ENCODE measurements around the gene PTPRD. TPM values are rescaled to one million over a fixed set of nuclear protein-coding genes. Genes with fewer than 3 reads are reported as not detected.

Gene PTPRD
- total and polyA plus RNA-seq, 7 experiments from 2014 or later = 0.71 TPM; not detected in 6

- ChIA-PET POLR2A (no interaction called here), CTCF (no interaction called here)
- DNase-seq (no peak), ATAC-seq (no peak)
- intact Hi-C loops (cut with micrococcal nuclease) = no loop called here
- H3K27ac Mint-ChIP-seq = no peak overlapping the region
- no peaks in the 10 kb centered on the region for H3K27me3 ChIP-seq (ENCODE audit: control insufficient read depth in 2 of 2, insufficient read depth in 2 of 2, low read length in 2 of 2)
- no peaks in the 10 kb centered on the region for H3K4me1 ChIP-seq (ENCODE audit: control insufficient read depth in 2 of 2, insufficient read depth in 2 of 2, low read length in 2 of 2)
- H3K4me1 Mint-ChIP-seq = no peaks in the 10 kb centered on the region
- no peaks in the 10 kb centered on the region for H3K36me3 ChIP-seq (ENCODE audit: control insufficient read depth in 2 of 3, insufficient read depth in 3 of 3, low read length in 3 of 3)
- H3K9me3 ChIP-seq (ENCODE audit: control insufficient read depth in 2 of 3, low read length in 3 of 3) = no peaks in the 10 kb centered on the region
- peaks cover 0 to 6% (median 0%) of the 10 kb centered on the region in 11 donors for H3K9me3 Mint-ChIP-seq
- H3K4me3 Mint-ChIP-seq = no peak overlapping the region
- peaks cover 0 to 2% (median 0%) of the 10 kb centered on the region in 5 donors for H3K36me3 Mint-ChIP-seq
- no peak overlapping the region for H3K27ac ChIP-seq (ENCODE audit: low read depth, low read length)
- no peaks in the 10 kb centered on the region for H3K27me3 Mint-ChIP-seq
- no peak overlapping the region for H3K4me3 ChIP-seq (ENCODE audit: low read length)
Measured at GRCh38 chr9:9753266-9753665, 859.5 kb downstream of the PTPRD start.

GRCh38 chr9:9752722-9753121 lies 860.1 kb downstream of the PTPRD start:
- H3K4me1 Mint-ChIP-seq = no peaks in the 10 kb centered on the region
- CTCF ChIA-PET = no interaction called here
- H3K27ac Mint-ChIP-seq = no peak overlapping the region
- Histone ChIP-seq H3K27ac (ENCODE audit: low read depth, low read length) (no peak overlapping the region), H3K36me3 (ENCODE audit: control insufficient read depth in 2 of 3, insufficient read depth in 3 of 3, low read length in 3 of 3) (no peaks in the 10 kb centered on the region), H3K4me1 (ENCODE audit: control insufficient read depth in 2 of 2, insufficient read depth in 2 of 2, low read length in 2 of 2) (no peaks in the 10 kb centered on the region), H3K4me3 (ENCODE audit: low read length) (no peak overlapping the region), H3K27me3 (ENCODE audit: control insufficient read depth in 2 of 2, insufficient read depth in 2 of 2, low read length in 2 of 2) (no peaks in the 10 kb centered on the region), H3K9me3 (ENCODE audit: control insufficient read depth in 2 of 3, low read length in 3 of 3) (no peaks in the 10 kb centered on the region)
- POLR2A ChIA-PET = no interaction called here
- no peaks in the 10 kb centered on the region for H3K27me3 Mint-ChIP-seq
- no peak for ATAC-seq
- no peak overlapping the region for H3K4me3 Mint-ChIP-seq
- DNase-seq = no peak
- intact Hi-C loops (cut with micrococcal nuclease) = no loop called here
- no peaks in the 10 kb centered on the region for H3K36me3 Mint-ChIP-seq
- peaks cover 0 to 9% (median 0%) of the 10 kb centered on the region in 11 donors for H3K9me3 Mint-ChIP-seq

DNA sequence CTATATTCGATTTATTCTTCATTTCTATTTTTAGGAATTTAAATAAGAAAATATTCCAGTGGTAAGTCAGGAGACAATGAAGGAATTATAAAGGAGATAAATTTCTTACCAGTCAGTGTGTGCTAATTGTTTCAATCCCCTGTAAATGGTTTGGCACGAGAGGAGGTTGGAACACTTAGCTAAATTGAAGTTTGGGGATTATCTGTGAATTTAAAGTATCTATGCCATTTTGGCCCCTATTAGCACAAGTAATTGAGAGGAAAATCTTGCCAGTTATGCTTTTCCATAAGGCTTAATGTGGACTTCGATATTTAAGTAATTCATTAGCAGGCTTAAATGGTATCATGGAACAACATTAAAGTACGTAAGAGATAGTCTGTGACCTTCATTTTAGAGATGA lies 860.8 kb downstream of the PTPRD start:
- no peak overlapping the region for H3K4me3 Mint-ChIP-seq
- Histone ChIP-seq H3K4me3 (ENCODE audit: low read length) (no peak overlapping the region), H3K9me3 (ENCODE audit: control insufficient read depth in 2 of 3, low read length in 3 of 3) (no peaks in the 10 kb centered on the region), H3K27ac (ENCODE audit: low read depth, low read length) (no peak overlapping the region), H3K36me3 (ENCODE audit: control insufficient read depth in 2 of 3, insufficient read depth in 3 of 3, low read length in 3 of 3) (no peaks in the 10 kb centered on the region), H3K4me1 (ENCODE audit: control insufficient read depth in 2 of 2, insufficient read depth in 2 of 2, low read length in 2 of 2) (no peaks in the 10 kb centered on the region), H3K27me3 (ENCODE audit: control insufficient read depth in 2 of 2, insufficient read depth in 2 of 2, low read length in 2 of 2) (no peaks in the 10 kb centered on the region)
- DNase-seq = no peak
- ChIA-PET POLR2A (no interaction called here), CTCF (no interaction called here)
- no peaks in the 10 kb centered on the region for H3K27me3 Mint-ChIP-seq
- peaks cover 0 to 9% (median 0%) of the 10 kb centered on the region in 11 donors for H3K9me3 Mint-ChIP-seq
- H3K36me3 Mint-ChIP-seq = no peaks in the 10 kb centered on the region
- no peaks in the 10 kb centered on the region for H3K4me1 Mint-ChIP-seq
- intact Hi-C loops (cut with micrococcal nuclease) = no loop called here
- no peak overlapping the region for H3K27ac Mint-ChIP-seq
- no peak for ATAC-seq

DNA sequence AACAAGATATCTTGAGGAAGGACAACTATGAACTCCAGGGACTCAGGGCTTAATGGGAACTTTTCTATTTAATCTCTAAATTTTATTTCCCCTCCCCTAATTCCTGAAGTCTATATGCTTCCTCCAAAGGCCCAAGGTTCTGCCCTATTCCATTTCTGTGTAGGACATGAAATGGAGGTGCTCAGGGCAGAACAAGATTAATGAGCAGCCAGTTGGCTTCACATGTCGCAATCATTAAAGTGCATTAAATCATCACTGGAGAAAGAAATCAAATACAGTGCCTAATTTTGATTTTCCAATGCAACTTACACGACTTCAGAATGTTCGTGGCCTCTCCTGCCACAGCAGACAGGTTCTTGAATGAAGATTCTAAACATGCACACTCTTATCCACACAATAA lies 862.1 kb downstream of the PTPRD start:
- ATAC-seq (no peak), DNase-seq (no peak)
- ChIA-PET CTCF (no interaction called here), POLR2A (no interaction called here)
- Mint-ChIP-seq H3K27me3 (no peaks in the 10 kb centered on the region), H3K36me3 (no peaks in the 10 kb centered on the region), H3K9me3 (peaks cover 0 to 18% (median 0%) of the 10 kb centered on the region in 11 donors), H3K4me3 (no peak overlapping the region), H3K4me1 (no peaks in the 10 kb centered on the region), H3K27ac (no peak overlapping the region)
- intact Hi-C loops (cut with micrococcal nuclease) = no loop called here
- no peak overlapping the region for H3K4me3 ChIP-seq (ENCODE audit: low read length)
- no peaks in the 10 kb centered on the region for H3K36me3 ChIP-seq (ENCODE audit: control insufficient read depth in 2 of 3, insufficient read depth in 3 of 3, low read length in 3 of 3)
- no peaks in the 10 kb centered on the region for H3K27me3 ChIP-seq (ENCODE audit: control insufficient read depth in 2 of 2, insufficient read depth in 2 of 2, low read length in 2 of 2)
- no peaks in the 10 kb centered on the region for H3K4me1 ChIP-seq (ENCODE audit: control insufficient read depth in 2 of 2, insufficient read depth in 2 of 2, low read length in 2 of 2)
- no peak overlapping the region for H3K27ac ChIP-seq (ENCODE audit: low read depth, low read length)
- H3K9me3 ChIP-seq (ENCODE audit: control insufficient read depth in 2 of 3, low read length in 3 of 3) = no peaks in the 10 kb centered on the region

DNA sequence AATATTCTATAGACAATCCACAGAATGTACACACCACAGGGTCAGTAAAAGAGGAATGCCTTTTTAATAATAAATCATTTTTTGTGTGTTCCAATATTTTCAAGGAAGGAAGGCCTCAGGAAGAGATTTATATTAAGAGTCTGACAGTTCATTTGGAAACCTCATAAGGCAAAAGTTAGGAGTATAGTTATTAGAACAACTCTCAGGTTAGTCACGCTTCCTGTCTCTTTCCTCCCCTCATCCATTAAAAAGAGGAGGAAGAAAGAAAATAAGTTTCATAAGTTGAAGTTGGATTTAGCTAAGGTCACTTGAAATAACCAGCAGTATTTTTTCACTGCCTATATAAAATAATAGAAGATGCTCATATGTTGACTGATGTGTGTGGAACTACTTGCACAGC lies 863.2 kb downstream of the PTPRD start:
- no peak overlapping the region for H3K27ac ChIP-seq (ENCODE audit: low read depth, low read length)

DNA sequence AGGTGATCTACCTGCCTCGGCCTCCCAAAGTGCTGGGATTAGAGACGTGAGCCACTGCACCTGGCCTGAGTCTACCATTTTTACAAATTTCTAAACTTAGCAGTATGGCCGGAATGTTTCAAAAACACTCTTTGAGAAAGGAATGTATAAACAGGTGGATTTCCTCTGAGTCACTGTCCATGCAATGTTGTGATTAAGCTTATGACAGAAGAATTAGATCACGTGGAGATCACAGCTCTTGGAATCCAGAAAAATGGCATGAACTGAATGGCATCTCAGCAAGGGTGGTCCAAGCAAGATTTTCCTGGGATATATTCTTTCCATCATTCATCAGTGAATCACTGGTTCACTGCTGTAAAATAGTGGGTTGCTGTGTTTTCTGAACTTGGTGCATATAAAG lies 865.0 kb downstream of the PTPRD start:
- H3K36me3 ChIP-seq (ENCODE audit: control insufficient read depth in 2 of 3, insufficient read depth in 3 of 3, low read length in 3 of 3) = no peaks in the 10 kb centered on the region
- H3K4me1 Mint-ChIP-seq = no peaks in the 10 kb centered on the region
- H3K27me3 ChIP-seq (ENCODE audit: control insufficient read depth in 2 of 2, insufficient read depth in 2 of 2, low read length in 2 of 2) = no peaks in the 10 kb centered on the region
- CTCF ChIA-PET = no interaction called here
- H3K4me3 ChIP-seq (ENCODE audit: low read length) = no peak overlapping the region
- no peak overlapping the region for H3K27ac Mint-ChIP-seq
- peaks cover 0 to 18% (median 0%) of the 10 kb centered on the region in 11 donors for H3K9me3 Mint-ChIP-seq
- DNase-seq (no peak), ATAC-seq (no peak)
- POLR2A ChIA-PET = no interaction called here
- no peaks in the 10 kb centered on the region for H3K27me3 Mint-ChIP-seq
- H3K9me3 ChIP-seq (ENCODE audit: control insufficient read depth in 2 of 3, low read length in 3 of 3) = no peaks in the 10 kb centered on the region
- H3K36me3 Mint-ChIP-seq = no peaks in the 10 kb centered on the region
- no peaks in the 10 kb centered on the region for H3K4me1 ChIP-seq (ENCODE audit: control insufficient read depth in 2 of 2, insufficient read depth in 2 of 2, low read length in 2 of 2)
- intact Hi-C loops (cut with micrococcal nuclease) = no loop called here
- no peak overlapping the region for H3K27ac ChIP-seq (ENCODE audit: low read depth, low read length)
- no peak overlapping the region for H3K4me3 Mint-ChIP-seq

More for the DNA sequence above, 863.2 kb downstream of the PTPRD start:
- H3K4me1 Mint-ChIP-seq = no peaks in the 10 kb centered on the region
- H3K27ac Mint-ChIP-seq = no peak overlapping the region
- ATAC-seq (no peak), DNase-seq (no peak)
- intact Hi-C loops (cut with micrococcal nuclease) = no loop called here
- H3K36me3 ChIP-seq (ENCODE audit: control insufficient read depth in 2 of 3, insufficient read depth in 3 of 3, low read length in 3 of 3) = no peaks in the 10 kb centered on the region
- H3K27me3 Mint-ChIP-seq = no peaks in the 10 kb centered on the region
- H3K4me3 ChIP-seq (ENCODE audit: low read length) = no peak overlapping the region
- ChIA-PET POLR2A (no interaction called here), CTCF (no interaction called here)
- H3K36me3 Mint-ChIP-seq = no peaks in the 10 kb centered on the region
- no peaks in the 10 kb centered on the region for H3K4me1 ChIP-seq (ENCODE audit: control insufficient read depth in 2 of 2, insufficient read depth in 2 of 2, low read length in 2 of 2)
- no peaks in the 10 kb centered on the region for H3K27me3 ChIP-seq (ENCODE audit: control insufficient read depth in 2 of 2, insufficient read depth in 2 of 2, low read length in 2 of 2)
- H3K9me3 ChIP-seq (ENCODE audit: control insufficient read depth in 2 of 3, low read length in 3 of 3) = no peaks in the 10 kb centered on the region
- H3K4me3 Mint-ChIP-seq = no peak overlapping the region
- peaks cover 0 to 18% (median 0%) of the 10 kb centered on the region in 11 donors for H3K9me3 Mint-ChIP-seq

DNA sequence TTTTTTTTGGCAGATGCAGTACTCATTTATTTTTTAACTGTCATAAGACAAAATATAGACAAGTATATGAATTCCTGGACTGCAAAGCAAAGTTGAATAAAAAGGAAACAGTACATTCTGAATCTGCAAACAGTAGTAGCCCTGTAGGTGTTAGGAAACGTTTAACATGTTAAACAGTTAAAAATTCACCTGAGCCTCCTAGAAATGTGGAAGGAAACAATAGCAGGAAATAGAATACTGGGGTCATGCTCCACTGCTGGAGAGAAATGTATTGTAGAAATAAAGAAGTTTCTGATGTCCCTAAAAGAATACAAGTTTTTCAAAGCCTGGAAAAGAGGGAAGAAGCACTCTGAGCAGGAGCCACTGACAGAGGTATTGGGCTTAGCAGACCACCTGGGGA lies 866.0 kb downstream of the PTPRD start:
- H3K36me3 Mint-ChIP-seq = no peaks in the 10 kb centered on the region
- H3K4me1 ChIP-seq (ENCODE audit: control insufficient read depth in 2 of 2, insufficient read depth in 2 of 2, low read length in 2 of 2) = no peaks in the 10 kb centered on the region
- no peaks in the 10 kb centered on the region for H3K36me3 ChIP-seq (ENCODE audit: control insufficient read depth in 2 of 3, insufficient read depth in 3 of 3, low read length in 3 of 3)
- CTCF ChIA-PET = no interaction called here
- H3K27ac Mint-ChIP-seq = no peak overlapping the region
- ATAC-seq (no peak), DNase-seq (no peak)
- no peaks in the 10 kb centered on the region for H3K27me3 Mint-ChIP-seq
- peaks cover 0 to 16% (median 3%) of the 10 kb centered on the region in 11 donors for H3K9me3 Mint-ChIP-seq
- H3K9me3 ChIP-seq (ENCODE audit: control insufficient read depth in 2 of 3, low read length in 3 of 3) = no peaks in the 10 kb centered on the region
- H3K4me1 Mint-ChIP-seq = no peaks in the 10 kb centered on the region
- no peak overlapping the region for H3K27ac ChIP-seq (ENCODE audit: low read depth, low read length)
- no peak overlapping the region for H3K4me3 Mint-ChIP-seq
- intact Hi-C loops (cut with micrococcal nuclease) = no loop called here
- POLR2A ChIA-PET = no interaction called here
- H3K27me3 ChIP-seq (ENCODE audit: control insufficient read depth in 2 of 2, insufficient read depth in 2 of 2, low read length in 2 of 2) = no peaks in the 10 kb centered on the region
- H3K4me3 ChIP-seq (ENCODE audit: low read length) = no peak overlapping the region
